GM12891 (cell line): ENCODE measurements around the gene CES1.

Experiments used
- POLR2A ChIP-seq: IDR thresholded peaks from 2 replicates; pipeline ENCODE4 v1.6.1; 2011; ENCODE audit warnings: low read depth, low read length, control low read depth
- POLR2AphosphoS5 ChIP-seq: IDR thresholded peaks from 2 replicates; pipeline ENCODE4 v1.6.1; 2011; ENCODE audit warnings: low read depth, low read length, control low read depth
- TAF1 ChIP-seq: IDR thresholded peaks from 2 replicates; pipeline ENCODE4 v1.6.1; 2011; ENCODE audit warnings: low read depth, low read length, control low read depth

GRCh38 chr16:55839115-55839514 lies 6.2 kb upstream of the CES1 start:
- TF ChIP-seq POLR2AphosphoS5 (no peak), POLR2A (no peak), TAF1 (no peak)
